Keratinocyte (primary cell): ENCODE results near the gene RAB3GAP2. TPM values are rescaled to one million over a fixed set of nuclear protein-coding genes. Genes with fewer than 3 reads are reported as not detected.
"Not testable (repeated sequence)": the region's sequence is repeated elsewhere in the genome, so short reads cannot be mapped to it uniquely, and the experiment has no call there.

ENCODE experiments used
- DNase-seq: peaks from one replicate; pipeline ENCODE4 v3.0.0-alpha.2; 2011; ENCODE audit warnings: low read depth, missing footprints, low spot score
- FAIRE-seq: peaks from 2 replicates; lab custom pipeline; 2011; peaks lifted over from hg19 to GRCh38; lab: Jason Lieb, UNC
- H2AFZ ChIP-seq: 2 replicates; pipeline ENCODE4 v1.6.0; 2012; ENCODE audit warnings: low read length, control low read depth, inconsistent platforms; ENCODE audit not compliant: control insufficient read depth
- H3K27ac ChIP-seq: 2 replicates; pipeline ENCODE4 v1.5.1; 2011; ENCODE audit warnings: low read length; ENCODE audit not compliant: control insufficient read depth, insufficient read depth
- H3K27me3 ChIP-seq: 3 replicates; pipeline ENCODE4 v1.6.0; 2011; ENCODE audit warnings: low read length; ENCODE audit not compliant: control insufficient read depth, insufficient read depth; ENCODE audit errors: extremely low read depth
- H3K36me3 ChIP-seq, 2 experiments: 2 replicates in 1 of 2; 3 replicates in 1 of 2; pipeline ENCODE4 v1.5.1; 2011; ENCODE audit warnings: low read length in 2 of 2, mild to moderate bottlenecking in 1 of 2; ENCODE audit not compliant: control insufficient read depth in 2 of 2, insufficient read depth in 2 of 2; ENCODE audit errors: extremely low read depth in 1 of 2
- H3K4me1 ChIP-seq: 3 replicates; pipeline ENCODE4 v1.5.1; 2011; ENCODE audit warnings: low read length; ENCODE audit not compliant: control insufficient read depth, insufficient read depth; ENCODE audit errors: extremely low read depth
- H3K4me2 ChIP-seq: 3 replicates; pipeline ENCODE4 v1.6.0; 2011; ENCODE audit warnings: low read depth, low read length; ENCODE audit not compliant: control insufficient read depth, insufficient read depth; ENCODE audit errors: extremely low read depth
- H3K4me3 ChIP-seq, 3 experiments: fragments of 200-600 bp in 1 of 3; sonication (generic) in 1 of 3; 2 replicates in 2 of 3; 3 replicates in 1 of 3; pipeline ENCODE4 v1.5.1; 2011 to 2016; ENCODE audit warnings: low read length in 3 of 3, mild to moderate bottlenecking in 3 of 3, control low read depth in 2 of 3, inconsistent platforms in 1 of 3, low read depth in 1 of 3, mixed read lengths in 1 of 3, mixed run types in 1 of 3, moderate library complexity in 1 of 3; ENCODE audit not compliant: control insufficient read depth in 2 of 3, insufficient read depth in 2 of 3; ENCODE audit errors: extremely low read depth in 1 of 3
- H3K79me2 ChIP-seq: 2 replicates; pipeline ENCODE4 v1.6.0; 2012; ENCODE audit warnings: low read length; ENCODE audit not compliant: control insufficient read depth, insufficient read depth
- H3K9ac ChIP-seq: 3 replicates; pipeline ENCODE4 v1.6.0; 2011; ENCODE audit warnings: low read length; ENCODE audit not compliant: control insufficient read depth, insufficient read depth; ENCODE audit errors: extremely low read depth
- H3K9me1 ChIP-seq: 3 replicates; pipeline ENCODE4 v1.6.0; 2011; ENCODE audit warnings: low read length; ENCODE audit not compliant: control insufficient read depth, insufficient read depth; ENCODE audit errors: extremely low read depth
- H3K9me3 ChIP-seq: 2 replicates; pipeline ENCODE4 v1.5.1; 2012; ENCODE audit warnings: low read depth, low read length; ENCODE audit not compliant: control insufficient read depth
- H4K20me1 ChIP-seq: 3 replicates; pipeline ENCODE4 v1.6.0; 2011; ENCODE audit warnings: low read length; ENCODE audit not compliant: control insufficient read depth, insufficient read depth; ENCODE audit errors: extremely low read depth
- CTCF ChIP-seq, 3 experiments: IDR thresholded peaks in 1 of 3; conservative IDR thresholded peaks in 1 of 3; optimal IDR thresholded peaks in 1 of 3; 2 replicates in 2 of 3; 3 replicates in 1 of 3; pipeline versions ENCODE3 to v1.5.1; 2011; ENCODE audit warnings: low read length in 3 of 3, mild to moderate bottlenecking in 3 of 3, moderate library complexity in 2 of 3, control low read depth in 1 of 3, inconsistent platforms in 1 of 3; ENCODE audit not compliant: insufficient read depth in 2 of 3; ENCODE audit errors: extremely low read depth in 1 of 3
- EZH2 ChIP-seq: IDR thresholded peaks from one replicate; pipeline ENCODE4 v1.6.1; 2012; ENCODE audit warnings: inconsistent platforms, mild to moderate bottlenecking, low read length, moderate library complexity
- dilution Hi-C: fragments of 300-500 bp; cut with MboI; formaldehyde crosslinking; loops from one replicate; pipeline ENCODE4 v1.7.0; 2020; ENCODE audit warnings: low sequenced_read_pairs; ENCODE audit not compliant: extremely low pct_ligation_motif_present
- polyA plus RNA-seq, 5 experiments: library from polyadenylated mRNA; depleted of rRNA in 3 of 5; stranded (reverse) in 3 of 5; stranded (forward) in 1 of 5; unstranded in 1 of 5; fragments of >200 nt; gene quantifications; 1 replicate in 1 of 5; 2 replicates in 3 of 5; 3 replicates in 1 of 5; pipeline versions ENCODE4 v1.2.1 to v1.2.3, GENCODE V29; 2011 to 2012; ENCODE audit warnings: missing spikeins in 2 of 5, low read depth in 1 of 5, low replicate concordance in 1 of 5

Gene RAB3GAP2
- polyA plus RNA-seq, 1 donor (not counting 4 experiments of a cell fraction or from before 2014, with no cell fraction given), result 44.4 TPM

- no peak overlapping the region for H3K4me3 ChIP-seq
- no peak for TF ChIP-seq EZH2
- peak in 2 of 3 experiments; percentile 37 to 52 for TF ChIP-seq CTCF (optimal IDR thresholded peaks at IDR 0.05 in 1 of 3, IDR thresholded peaks at IDR 0.05 in 1 of 3, conservative IDR thresholded peaks at IDR 0.05 in 1 of 3; ENCODE audit: extremely low read depth in 1 of 3, insufficient read depth in 2 of 3, low read length in 3 of 3)
- peaks cover 2 to 13% of the 10 kb centered on the region in 2 experiments for H3K36me3 ChIP-seq
- no peak overlapping the region for H2AFZ ChIP-seq
- FAIRE-seq, result no peak
- no peak overlapping the region for H3K27ac ChIP-seq
- H3K9ac ChIP-seq, result no peak overlapping the region
- no peaks in the 10 kb centered on the region for H3K9me3 ChIP-seq
- no peak for DNase-seq
- no peaks in the 10 kb centered on the region for H3K79me2 ChIP-seq
- H3K4me1 ChIP-seq, result no peaks in the 10 kb centered on the region
- no peaks in the 10 kb centered on the region for H4K20me1 ChIP-seq
- H3K4me2 ChIP-seq, result no peak overlapping the region
- H3K9me1 ChIP-seq, result no peaks in the 10 kb centered on the region
- dilution Hi-C loops, result no loop called here
- H3K27me3 ChIP-seq, result no peaks in the 10 kb centered on the region
Observed at GRCh38 chr1:220113136-220113695, 159.0 kb downstream of the RAB3GAP2 start.

DNA sequence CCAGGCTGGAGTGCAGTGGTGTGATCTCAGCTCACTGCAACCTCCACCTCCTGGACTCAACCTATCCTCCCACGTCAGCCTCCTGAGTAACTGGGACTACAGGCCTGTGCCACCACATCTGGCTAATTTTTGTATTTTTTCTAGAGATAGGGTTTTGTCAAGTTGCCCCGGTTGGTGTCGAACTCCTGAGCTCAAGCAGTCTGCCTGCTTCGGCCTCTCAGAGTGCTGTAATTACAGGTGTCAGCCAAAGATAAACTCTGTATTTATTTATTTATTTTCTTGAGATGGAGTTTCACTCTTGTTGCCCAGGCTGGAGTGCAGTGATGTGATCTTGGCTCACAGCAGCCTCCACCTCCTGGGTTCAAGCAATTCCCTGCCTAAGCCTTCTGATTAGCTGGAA, 159.7 kb downstream of the RAB3GAP2 start:
- H3K9ac ChIP-seq, H3K9me1 ChIP-seq, H3K4me2 ChIP-seq, H3K4me1 ChIP-seq, FAIRE-seq, H3K27ac ChIP-seq, DNase-seq, H3K79me2 ChIP-seq, H3K27me3 ChIP-seq, H4K20me1 ChIP-seq, H3K4me3 ChIP-seq, H2AFZ ChIP-seq, dilution Hi-C loops, H3K9me3 ChIP-seq: not testable (repeated sequence)
- H3K36me3 ChIP-seq, result peaks cover 3 to 13% of the 10 kb centered on the region in 2 experiments

GRCh38 chr1:220110473-220110872, 161.8 kb downstream of the RAB3GAP2 start:
- H3K27ac ChIP-seq, H3K4me1 ChIP-seq, H3K79me2 ChIP-seq, H4K20me1 ChIP-seq, H3K4me3 ChIP-seq, dilution Hi-C loops, DNase-seq, H3K27me3 ChIP-seq, H3K9ac ChIP-seq, H3K9me1 ChIP-seq, H2AFZ ChIP-seq, H3K4me2 ChIP-seq, FAIRE-seq, H3K9me3 ChIP-seq: not testable (repeated sequence)
- H3K36me3 ChIP-seq, result peaks cover 9 to 18% of the 10 kb centered on the region in 2 experiments
